Measurements from ENCODE around the gene TGFBR2. TPM values are rescaled to one million over a fixed set of nuclear protein-coding genes. Genes with fewer than 3 reads are reported as not detected.

TGFBR2 gene
- total and polyA plus RNA-seq, 10 of the 15 experiments (the other 5 are each of a cell fraction or from before 2014, with no cell fraction given): 0.02 to 0.98 (median 0.18) TPM; not detected in 1

DNA sequence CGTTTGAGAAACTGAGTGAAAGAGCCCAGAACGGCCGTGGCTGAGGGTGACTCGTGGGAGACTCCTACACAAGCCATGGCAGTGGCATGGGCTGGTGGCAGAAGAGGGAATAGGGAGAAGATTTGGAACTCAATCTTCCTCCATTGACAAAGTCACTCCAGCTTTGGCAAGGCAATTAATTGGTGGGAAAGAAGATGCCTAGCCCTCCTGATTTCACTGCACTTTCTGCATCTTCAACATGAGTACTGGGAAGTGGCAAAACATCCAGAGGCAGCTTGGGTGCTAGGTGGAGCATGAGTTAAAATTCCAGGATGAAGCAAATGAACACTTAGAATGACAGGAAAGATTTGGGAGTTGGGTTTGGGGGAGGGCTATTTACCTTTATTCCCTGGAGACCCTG, 1.4 kb upstream of the TGFBR2 start (continued):
- TF ChIP-seq, protein P1, sequence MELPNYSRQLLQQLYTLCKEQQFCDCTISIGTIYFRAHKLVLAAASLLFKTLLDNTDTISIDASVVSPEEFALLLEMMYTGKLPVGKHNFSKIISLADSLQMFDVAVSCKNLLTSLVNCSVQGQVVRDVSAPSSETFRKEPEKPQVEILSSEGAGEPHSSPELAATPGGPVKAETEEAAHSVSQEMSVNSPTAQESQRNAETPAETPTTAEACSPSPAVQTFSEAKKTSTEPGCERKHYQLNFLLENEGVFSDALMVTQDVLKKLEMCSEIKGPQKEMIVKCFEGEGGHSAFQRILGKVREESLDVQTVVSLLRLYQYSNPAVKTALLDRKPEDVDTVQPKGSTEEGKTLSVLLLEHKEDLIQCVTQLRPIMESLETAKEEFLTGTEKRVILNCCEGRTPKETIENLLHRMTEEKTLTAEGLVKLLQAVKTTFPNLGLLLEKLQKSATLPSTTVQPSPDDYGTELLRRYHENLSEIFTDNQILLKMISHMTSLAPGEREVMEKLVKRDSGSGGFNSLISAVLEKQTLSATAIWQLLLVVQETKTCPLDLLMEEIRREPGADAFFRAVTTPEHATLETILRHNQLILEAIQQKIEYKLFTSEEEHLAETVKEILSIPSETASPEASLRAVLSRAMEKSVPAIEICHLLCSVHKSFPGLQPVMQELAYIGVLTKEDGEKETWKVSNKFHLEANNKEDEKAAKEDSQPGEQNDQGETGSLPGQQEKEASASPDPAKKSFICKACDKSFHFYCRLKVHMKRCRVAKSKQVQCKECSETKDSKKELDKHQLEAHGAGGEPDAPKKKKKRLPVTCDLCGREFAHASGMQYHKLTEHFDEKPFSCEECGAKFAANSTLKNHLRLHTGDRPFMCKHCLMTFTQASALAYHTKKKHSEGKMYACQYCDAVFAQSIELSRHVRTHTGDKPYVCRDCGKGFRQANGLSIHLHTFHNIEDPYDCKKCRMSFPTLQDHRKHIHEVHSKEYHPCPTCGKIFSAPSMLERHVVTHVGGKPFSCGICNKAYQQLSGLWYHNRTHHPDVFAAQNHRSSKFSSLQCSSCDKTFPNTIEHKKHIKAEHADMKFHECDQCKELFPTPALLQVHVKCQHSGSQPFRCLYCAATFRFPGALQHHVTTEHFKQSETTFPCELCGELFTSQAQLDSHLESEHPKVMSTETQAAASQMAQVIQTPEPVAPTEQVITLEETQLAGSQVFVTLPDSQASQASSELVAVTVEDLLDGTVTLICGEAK (IDR thresholded peaks at IDR 0.05; ENCODE audit: borderline replicate concordance): no peak
- TF ChIP-seq RUNX3 (IDR thresholded peaks at IDR 0.05; ENCODE audit: low read length) (no peak), KLF5 (IDR thresholded peaks at IDR 0.05; ENCODE audit: partially characterized antibody) (no peak), CEBPB (IDR thresholded peaks at IDR 0.05; ENCODE audit: borderline replicate concordance in 1 of 2, low read depth in 2 of 2, low read length in 2 of 2) (no peak), EED (IDR thresholded peaks at IDR 0.05; ENCODE audit: low read depth) (no peak), SUZ12 (IDR thresholded peaks at IDR 0.05; ENCODE audit: unreplicated experiment) (no peak)
- TF ChIP-seq, protein P2, sequence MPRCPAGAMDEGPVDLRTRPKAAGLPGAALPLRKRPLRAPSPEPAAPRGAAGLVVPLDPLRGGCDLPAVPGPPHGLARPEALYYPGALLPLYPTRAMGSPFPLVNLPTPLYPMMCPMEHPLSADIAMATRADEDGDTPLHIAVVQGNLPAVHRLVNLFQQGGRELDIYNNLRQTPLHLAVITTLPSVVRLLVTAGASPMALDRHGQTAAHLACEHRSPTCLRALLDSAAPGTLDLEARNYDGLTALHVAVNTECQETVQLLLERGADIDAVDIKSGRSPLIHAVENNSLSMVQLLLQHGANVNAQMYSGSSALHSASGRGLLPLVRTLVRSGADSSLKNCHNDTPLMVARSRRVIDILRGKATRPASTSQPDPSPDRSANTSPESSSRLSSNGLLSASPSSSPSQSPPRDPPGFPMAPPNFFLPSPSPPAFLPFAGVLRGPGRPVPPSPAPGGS (IDR thresholded peaks at IDR 0.05; ENCODE audit: borderline replicate concordance, insufficient read depth, low read depth, low read length, poor library complexity, severe bottlenecking): no peak
